B cell (primary cell): ENCODE measurements around the gene CADM1. TPM values are rescaled to one million over a fixed set of nuclear protein-coding genes. Genes with fewer than 3 reads are reported as not detected.

Experiments
- ATAC-seq: fragments of 200-7000 bp; cut with Tn5 transposase; one replicate; pipeline ENCODE4 v1.10.0; 2021; ENCODE audit warnings: low read depth, mild to moderate bottlenecking, moderate number of reproducible peaks, moderate library complexity
- CTCF ChIA-PET: fragments of 350-600 bp; sonication (Branson Sonifier 250); formaldehyde crosslinking; loops from one replicate; lab custom pipeline; 2021; ENCODE audit warnings: antibody characterized with exemption, inconsistent platforms; lab: Charles Lee
- POLR2A ChIA-PET: fragments of 350-600 bp; sonication (Branson Sonifier 250); formaldehyde crosslinking; loops from one replicate; lab custom pipeline; 2021; ENCODE audit warnings: antibody characterized with exemption; lab: Charles Lee
- DNase-seq: peaks from one replicate; pipeline ENCODE4 v3.0.0; 2013
- H2AFZ ChIP-seq: 2 replicates; pipeline ENCODE4 v1.6.1; 2012; ENCODE audit warnings: mild to moderate bottlenecking, low read depth, low read length; ENCODE audit not compliant: insufficient read depth, poor library complexity, severe bottlenecking
- H3K27ac ChIP-seq, 2 donors: 1 replicate in 1 of 2; 2 replicates in 1 of 2; pipeline ENCODE4 v1.5.1; 2012 to 2013; ENCODE audit warnings: low read length in 2 of 2, mild to moderate bottlenecking in 2 of 2, moderate library complexity in 1 of 2
- H3K27me3 ChIP-seq, 4 experiments: fragments of 200-600 bp in 1 of 4; sonication (generic) in 1 of 4; replicated peaks in 1 of 4; 1 replicate in 2 of 4; 2 replicates in 2 of 4; pipeline versions ENCODE4 v1.6.1 to v1.7.0; 2013 to 2016; ENCODE audit warnings: low read length in 3 of 4, mild to moderate bottlenecking in 2 of 4, mixed read lengths in 1 of 4, moderate library complexity in 1 of 4; ENCODE audit not compliant: insufficient read depth in 4 of 4, control insufficient read depth in 3 of 4; ENCODE audit errors: control extremely low read depth in 1 of 4
- H3K36me3 ChIP-seq, 2 experiments: replicated peaks in 1 of 2; 1 replicate in 1 of 2; 2 replicates in 1 of 2; pipeline versions ENCODE4 v1.6.1 to v1.7.1; 2013; ENCODE audit warnings: low read length in 1 of 2; ENCODE audit not compliant: insufficient read depth in 2 of 2, control insufficient read depth in 1 of 2; ENCODE audit errors: control extremely low read depth in 1 of 2, extremely low read depth in 1 of 2
- H3K4me1 ChIP-seq, 2 donors: fragments of 200-600 bp in 1 of 2; sonication (generic) in 1 of 2; 1 replicate in 1 of 2; 2 replicates in 1 of 2; pipeline versions ENCODE4 v1.5.1 to v1.6.1; 2013 to 2017; ENCODE audit warnings: low read length in 2 of 2; ENCODE audit not compliant: control insufficient read depth in 2 of 2, insufficient read depth in 2 of 2
- H3K4me2 ChIP-seq: replicated peaks from 2 replicates; pipeline ENCODE3; 2012; ENCODE audit warnings: mild to moderate bottlenecking, low read depth, low read length; ENCODE audit not compliant: poor library complexity, severe bottlenecking
- H3K4me3 ChIP-seq, 5 experiments: fragments of 200-600 bp in 1 of 5; sonication (generic) in 1 of 5; 1 replicate in 3 of 5; 2 replicates in 2 of 5; pipeline versions ENCODE4 v1.5.1 to v1.7.0; 2011 to 2016; ENCODE audit warnings: low read length in 4 of 5, mild to moderate bottlenecking in 4 of 5, low read depth in 2 of 5, control low read depth in 1 of 5, moderate library complexity in 1 of 5; ENCODE audit not compliant: insufficient read depth in 1 of 5; ENCODE audit errors: control extremely low read depth in 1 of 5, extremely low read depth in 1 of 5
- H3K79me2 ChIP-seq: fragments of 200-600 bp; sonication (generic); one replicate; pipeline ENCODE4 v1.6.0; 2016; ENCODE audit warnings: low read length; ENCODE audit not compliant: control insufficient read depth, insufficient read depth
- H3K9ac ChIP-seq: fragments of 200-600 bp; sonication (generic); 2 replicates; pipeline ENCODE4 v1.6.1; 2017; ENCODE audit warnings: mild to moderate bottlenecking, low read length, moderate library complexity
- H3K9me3 ChIP-seq, 3 donors: one replicate each; pipeline versions ENCODE4 v1.6.1 to v1.7.1; 2013; ENCODE audit warnings: low read length in 2 of 3; ENCODE audit not compliant: control insufficient read depth in 2 of 3, insufficient read depth in 1 of 3; ENCODE audit errors: control extremely low read depth in 1 of 3
- H4K20me1 ChIP-seq: 2 replicates; pipeline ENCODE4 v1.6.0; 2012; ENCODE audit warnings: mild to moderate bottlenecking, low read length; ENCODE audit not compliant: insufficient read depth, control insufficient read depth, poor library complexity, severe bottlenecking
- H3K27ac Mint-ChIP-seq: one replicate; pipeline ENCODE4 v1.8.0; 2021; ENCODE audit warnings: mixed read lengths
- H3K27me3 Mint-ChIP-seq: one replicate; pipeline ENCODE4 v1.8.0; 2021; ENCODE audit warnings: mixed read lengths
- H3K4me1 Mint-ChIP-seq: one replicate; pipeline ENCODE4 v1.8.0; 2021; ENCODE audit warnings: mixed read lengths
- H3K4me3 Mint-ChIP-seq: one replicate; pipeline ENCODE4 v1.8.0; 2021; ENCODE audit warnings: mixed read lengths
- H3K9me3 Mint-ChIP-seq: one replicate; pipeline ENCODE4 v1.8.0; 2022; ENCODE audit warnings: mixed read lengths; ENCODE audit not compliant: insufficient read depth
- CTCF ChIP-seq: fragments of 200-600 bp; IDR thresholded peaks from one replicate; pipeline ENCODE4 v1.8.0; 2022; ENCODE audit warnings: antibody characterized with exemption, mild to moderate bottlenecking
- EZH2 ChIP-seq: IDR thresholded peaks from 2 replicates; pipeline ENCODE4 v1.6.1; 2012; ENCODE audit warnings: borderline replicate concordance, low read depth, mild to moderate bottlenecking, moderate library complexity, low read length; ENCODE audit not compliant: insufficient read depth, poor library complexity, severe bottlenecking
- WGBS: methylation state at CpG from one replicate; pipeline ENCODE4 v1.1.5; 2013; ENCODE audit warnings: missing lambda C conversion rate; ENCODE audit not compliant: insufficient coverage; 5-methylcytosine and 5-hydroxymethylcytosine counted together
- intact Hi-C: fragments of 100-400 bp; cut with micrococcal nuclease; formaldehyde crosslinking; loops from one replicate; pipeline ENCODE4 v1.10.0; 2022
- polyA plus RNA-seq: library from polyadenylated mRNA; depleted of rRNA; stranded (reverse); fragments of >200 nt; gene quantifications from 2 replicates; pipeline ENCODE4 v1.2.3, GENCODE V29; 2012
- total RNA-seq, 2 donors: library from RNA; stranded (reverse); fragments of 120-200 nt in 1 of 2; gene quantifications; 1 replicate in 1 of 2; 2 replicates in 1 of 2; pipeline versions ENCODE4 v1.2.3 to v1.2.4, GENCODE V29; 2013 to 2022

CADM1 gene
- total and polyA plus RNA-seq, 2 donors (not counting 1 experiment from before 2014, with no cell fraction given) = 0.43 to 0.49 TPM

- H3K9ac ChIP-seq = no peak overlapping the region
- no peaks in the 10 kb centered on the region for H3K36me3 ChIP-seq
- H3K9me3 ChIP-seq = no peaks in the 10 kb centered on the region
- intact Hi-C loops = no loop called here
- POLR2A ChIA-PET = no interaction called here
- no CpG with 5 or more reads among the region's 1 CpG for WGBS
- no peak overlapping the region for H2AFZ ChIP-seq
- no peaks in the 10 kb centered on the region for H3K9me3 Mint-ChIP-seq
- no peak overlapping the region for H3K27ac ChIP-seq
- H3K27me3 ChIP-seq = no peaks in the 10 kb centered on the region
- CTCF ChIA-PET = no interaction called here
- H3K4me1 ChIP-seq = no peaks in the 10 kb centered on the region
- no peak overlapping the region for H3K4me3 ChIP-seq
- H3K4me1 Mint-ChIP-seq = no peaks in the 10 kb centered on the region
- no peak overlapping the region for H3K4me3 Mint-ChIP-seq
- H4K20me1 ChIP-seq = no peaks in the 10 kb centered on the region
- H3K27ac Mint-ChIP-seq = no peak overlapping the region
- DNase-seq (no peak), ATAC-seq (no peak)
- H3K79me2 ChIP-seq = no peaks in the 10 kb centered on the region
- no peak overlapping the region for H3K4me2 ChIP-seq
- H3K27me3 Mint-ChIP-seq = peaks cover 26% of the 10 kb centered on the region
- TF ChIP-seq EZH2 = no peak
These were observed 10.7 kb downstream of the CADM1 start for GRCh38 chr11:115493488-115493887.

- no peak overlapping the region for H3K4me3 Mint-ChIP-seq
- Histone ChIP-seq H4K20me1 (no peaks in the 10 kb centered on the region), H3K27me3 (no peaks in the 10 kb centered on the region), H3K9ac (no peak overlapping the region), H2AFZ (no peak overlapping the region), H3K4me3 (no peak overlapping the region), H3K36me3 (no peaks in the 10 kb centered on the region), H3K79me2 (no peaks in the 10 kb centered on the region), H3K4me2 (no peak overlapping the region), H3K4me1 (no peaks in the 10 kb centered on the region), H3K9me3 (no peaks in the 10 kb centered on the region), H3K27ac (no peak overlapping the region)
- POLR2A ChIA-PET = no interaction called here
- no peak for DNase-seq
- peaks cover 13% of the 10 kb centered on the region for H3K27me3 Mint-ChIP-seq
- CTCF ChIA-PET = no interaction called here
- ATAC-seq = no peak
- no peak overlapping the region for H3K27ac Mint-ChIP-seq
- intact Hi-C loops = no loop called here
- no peaks in the 10 kb centered on the region for H3K4me1 Mint-ChIP-seq
- TF ChIP-seq EZH2 = no peak
- TF ChIP-seq CTCF = no peak
- H3K9me3 Mint-ChIP-seq = no peaks in the 10 kb centered on the region
- WGBS = 97% methylated on average over 3 of the region's 4 CpGs
These were observed 14.7 kb downstream of the CADM1 start for GRCh38 chr11:115489466-115489865.
